ENCODE measurements around the gene FCRL6.

- TF ChIP-seq CTCF (conservative IDR thresholded peaks at IDR 0.05 in 1 of 2, IDR thresholded peaks at IDR 0.05 in 1 of 2; ENCODE audit: extremely low read depth in 1 of 2, insufficient read depth in 1 of 2, low read depth in 1 of 2, low read length in 2 of 2) (no peak), EZH2 (IDR thresholded peaks at IDR 0.05; ENCODE audit: borderline replicate concordance, low read length) (no peak)
Measured at GRCh38 chr1:159826441-159827101, 24.4 kb downstream of the FCRL6 start, which contains the start of gene SLAMF8.
